A549 treated with DMSO at 1 μM for 4 hours (cell line): ENCODE data around the gene NOS1AP. TPM values are rescaled to one million over a fixed set of nuclear protein-coding genes. Genes with fewer than 3 reads are reported as not detected.

Source experiments
- total RNA-seq: library from RNA; stranded (reverse); fragments of 200-300 nt; extraction: Qiagen RNA extraction; gene quantifications from 5 replicates; pipeline ENCODE4 v1.2.3, GENCODE V29; 2022; ENCODE audit warnings: low read depth

The NOS1AP gene
- total RNA-seq, result 0.43 to 0.67 TPM (median 0.56 TPM) in 5 replicates

GRCh38 chr1:162069334-162070093 is at the start of gene NOS1AP:
TSS of gene NOS1AP (plus strand) at chr1:162069691. CDS start at chr1:162070178, 487 bp downstream.

GRCh38 chr1:162023547-162024501 is 45.7 kb upstream of the NOS1AP start, which contains the start of gene OLFML2B:
TSS of gene OLFML2B (minus strand) at chr1:162023869. CDS start at chr1:162023430, 439 bp downstream.

GRCh38 chr1:162376691-162377090 is 307.2 kb downstream of the NOS1AP start, which contains the start of gene SPATA46:
TSS of gene SPATA46 (minus strand) at chr1:162376854. CDS start at chr1:162376790, 64 bp downstream.

GRCh38 chr1:162381383-162381782 is 311.9 kb downstream of the NOS1AP start, which contains the start of gene C1orf226:
TSS of gene C1orf226 (plus strand) at chr1:162381728. CDS start at chr1:162381902, 174 bp downstream.

GRCh38 chr1:162412002-162412401 is 342.5 kb downstream of the NOS1AP start, which contains the start of gene SH2D1B:
TSS of gene SH2D1B (minus strand) at chr1:162412136. CDS start at chr1:162412016, 120 bp downstream.

Other genes with a start within 250 kb of the NOS1AP start
- gene OLFML2B, start 45.8 kb upstream of the NOS1AP start, total RNA-seq, result 0.34 to 0.92 TPM (median 0.52 TPM) in 5 replicates